HG03025 (cell line): ENCODE data around the gene TIGD1.
"Not testable (repeated sequence)": the region's sequence is repeated elsewhere in the genome, so short reads cannot be mapped to it uniquely, and the experiment has no call there.

ENCODE experiments used
- ATAC-seq: cut with Tn5 transposase; IDR thresholded peaks from one replicate; pipeline ENCODE4 v1.9.1; 2021; ENCODE audit warnings: mild to moderate bottlenecking, moderate library complexity; ENCODE audit not compliant: unreplicated experiment, low FRiP score

TIGD1 gene

GRCh38 chr2:232541195-232541960 is 9.0 kb downstream of the TIGD1 start:
- ATAC-seq = no peak

GRCh38 chr2:232540441-232541041 is 9.8 kb downstream of the TIGD1 start:
- no peak for ATAC-seq

GRCh38 chr2:232539298-232540231 is 10.8 kb downstream of the TIGD1 start, which contains the start of gene CHRNG:
CHRNG (plus strand) TSS chr2:232539692; CDS start chr2:232539748, 56 bp downstream.
- ATAC-seq = no peak

GRCh38 chr2:232538671-232539070 is 11.7 kb downstream of the TIGD1 start:
- ATAC-seq = no peak

- ATAC-seq = no peak
Measured at GRCh38 chr2:232537499-232537898, 12.9 kb downstream of the TIGD1 start.

GRCh38 chr2:232537079-232537478 is 13.3 kb downstream of the TIGD1 start:
- no peak for ATAC-seq

GRCh38 chr2:232535761-232536530 is 14.4 kb downstream of the TIGD1 start:
- no peak for ATAC-seq

- no peak for ATAC-seq
Measured at GRCh38 chr2:232534940-232535651, 15.3 kb downstream of the TIGD1 start.

GRCh38 chr2:232533944-232534710 is 16.2 kb downstream of the TIGD1 start:
- no peak for ATAC-seq

GRCh38 chr2:232532821-232533220 is 17.5 kb downstream of the TIGD1 start:
- ATAC-seq = not testable (repeated sequence)

- ATAC-seq = no peak
Measured at GRCh38 chr2:232532419-232532818, 17.9 kb downstream of the TIGD1 start.

- ATAC-seq = no peak
Measured at GRCh38 chr2:232530626-232531260, 19.6 kb downstream of the TIGD1 start.

- no peak for ATAC-seq
Measured at GRCh38 chr2:232529806-232530547, 20.4 kb downstream of the TIGD1 start.

- ATAC-seq = no peak
Measured at GRCh38 chr2:232528746-232529460, 21.5 kb downstream of the TIGD1 start.

GRCh38 chr2:232527905-232528470 is 22.4 kb downstream of the TIGD1 start:
- ATAC-seq = no peak

GRCh38 chr2:232526372-232526941 is 23.9 kb downstream of the TIGD1 start:
- no peak for ATAC-seq
